ENCODE measurements around the gene KCNQ1. TPM values are rescaled to one million over a fixed set of nuclear protein-coding genes. Genes with fewer than 3 reads are reported as not detected.
A peak's percentile ranks its signal among the peaks of the same experiment; 100 is the strongest.

The KCNQ1 gene
- total and polyA plus RNA-seq, 2 of the 13 experiments (the other 11 are each of a cell fraction or from before 2014, with no cell fraction given) = 0.02 to 0.08 TPM

DNA sequence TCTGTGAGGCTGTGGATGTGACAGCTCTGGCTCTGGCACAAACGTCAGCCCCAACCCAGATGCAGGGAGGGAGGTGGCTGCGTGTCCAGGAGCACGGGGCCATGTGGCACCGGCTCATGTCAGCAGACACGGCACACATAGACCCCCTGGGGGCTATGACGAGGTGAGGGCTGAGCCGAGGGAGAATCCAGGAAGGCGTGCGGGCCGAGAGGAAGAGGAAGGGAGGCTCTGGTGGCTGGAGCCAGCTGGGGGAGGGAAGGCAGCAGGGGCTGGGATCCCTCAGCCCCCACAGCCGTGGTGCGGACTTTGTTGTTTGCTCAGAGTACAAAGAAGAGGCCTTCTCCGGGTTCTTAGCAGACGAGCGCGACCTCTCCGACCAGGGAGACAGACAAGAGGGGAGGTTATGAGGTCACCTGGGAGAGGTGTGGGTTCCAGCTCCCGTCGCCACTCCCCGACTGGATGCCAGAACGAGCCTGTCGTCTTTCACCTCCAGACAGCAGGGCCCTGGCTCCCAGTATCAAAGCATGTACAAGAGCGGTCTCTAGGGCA lies 394.7 kb downstream of the KCNQ1 start (continued):
- TF ChIP-seq ZNF878 (CRISPR knock-in tag; IDR thresholded peaks at IDR 0.05) (peak; percentile 62; the same call in 1 of the 2 replicates), PAWR (CRISPR knock-in tag; IDR thresholded peaks at IDR 0.05; ENCODE audit: borderline replicate concordance) (no peak), FOSL2 (CRISPR knock-in tag; IDR thresholded peaks at IDR 0.05) (no peak; the same call in 1 of the 2 replicates), POLR2AphosphoS5 (IDR thresholded peaks at IDR 0.05; ENCODE audit: low read depth, low read length) (no peak), ZEB1 (IDR thresholded peaks at IDR 0.05; ENCODE audit: insufficient replicate concordance, low read depth) (no peak), MEIS1 (CRISPR knock-in tag; IDR thresholded peaks at IDR 0.05; ENCODE audit: borderline replicate concordance) (no peak), STAT5B (CRISPR knock-in tag; IDR thresholded peaks at IDR 0.05) (no peak), ZNF747 (CRISPR knock-in tag; IDR thresholded peaks at IDR 0.05; ENCODE audit: borderline replicate concordance) (no peak)
- TF ChIP-seq, protein P1, sequence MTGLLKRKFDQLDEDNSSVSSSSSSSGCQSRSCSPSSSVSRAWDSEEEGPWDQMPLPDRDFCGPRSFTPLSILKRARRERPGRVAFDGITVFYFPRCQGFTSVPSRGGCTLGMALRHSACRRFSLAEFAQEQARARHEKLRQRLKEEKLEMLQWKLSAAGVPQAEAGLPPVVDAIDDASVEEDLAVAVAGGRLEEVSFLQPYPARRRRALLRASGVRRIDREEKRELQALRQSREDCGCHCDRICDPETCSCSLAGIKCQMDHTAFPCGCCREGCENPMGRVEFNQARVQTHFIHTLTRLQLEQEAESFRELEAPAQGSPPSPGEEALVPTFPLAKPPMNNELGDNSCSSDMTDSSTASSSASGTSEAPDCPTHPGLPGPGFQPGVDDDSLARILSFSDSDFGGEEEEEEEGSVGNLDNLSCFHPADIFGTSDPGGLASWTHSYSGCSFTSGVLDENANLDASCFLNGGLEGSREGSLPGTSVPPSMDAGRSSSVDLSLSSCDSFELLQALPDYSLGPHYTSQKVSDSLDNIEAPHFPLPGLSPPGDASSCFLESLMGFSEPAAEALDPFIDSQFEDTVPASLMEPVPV (CRISPR knock-in tag; IDR thresholded peaks at IDR 0.05) = peak; percentile 66; the same call in 1 of the 2 replicates
- TF ChIP-seq, protein P2, sequence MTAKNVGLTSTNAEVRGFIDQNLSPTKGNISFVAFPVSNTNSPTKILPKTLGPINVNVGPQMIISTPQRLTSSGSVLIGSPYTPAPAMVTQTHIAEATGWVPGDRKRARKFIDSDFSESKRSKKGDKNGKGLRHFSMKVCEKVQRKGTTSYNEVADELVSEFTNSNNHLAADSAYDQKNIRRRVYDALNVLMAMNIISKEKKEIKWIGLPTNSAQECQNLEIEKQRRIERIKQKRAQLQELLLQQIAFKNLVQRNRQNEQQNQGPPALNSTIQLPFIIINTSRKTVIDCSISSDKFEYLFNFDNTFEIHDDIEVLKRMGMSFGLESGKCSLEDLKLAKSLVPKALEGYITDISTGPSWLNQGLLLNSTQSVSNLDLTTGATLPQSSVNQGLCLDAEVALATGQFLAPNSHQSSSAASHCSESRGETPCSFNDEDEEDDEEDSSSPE (CRISPR knock-in tag; IDR thresholded peaks at IDR 0.05) = no peak
- TF ChIP-seq, protein P3, sequence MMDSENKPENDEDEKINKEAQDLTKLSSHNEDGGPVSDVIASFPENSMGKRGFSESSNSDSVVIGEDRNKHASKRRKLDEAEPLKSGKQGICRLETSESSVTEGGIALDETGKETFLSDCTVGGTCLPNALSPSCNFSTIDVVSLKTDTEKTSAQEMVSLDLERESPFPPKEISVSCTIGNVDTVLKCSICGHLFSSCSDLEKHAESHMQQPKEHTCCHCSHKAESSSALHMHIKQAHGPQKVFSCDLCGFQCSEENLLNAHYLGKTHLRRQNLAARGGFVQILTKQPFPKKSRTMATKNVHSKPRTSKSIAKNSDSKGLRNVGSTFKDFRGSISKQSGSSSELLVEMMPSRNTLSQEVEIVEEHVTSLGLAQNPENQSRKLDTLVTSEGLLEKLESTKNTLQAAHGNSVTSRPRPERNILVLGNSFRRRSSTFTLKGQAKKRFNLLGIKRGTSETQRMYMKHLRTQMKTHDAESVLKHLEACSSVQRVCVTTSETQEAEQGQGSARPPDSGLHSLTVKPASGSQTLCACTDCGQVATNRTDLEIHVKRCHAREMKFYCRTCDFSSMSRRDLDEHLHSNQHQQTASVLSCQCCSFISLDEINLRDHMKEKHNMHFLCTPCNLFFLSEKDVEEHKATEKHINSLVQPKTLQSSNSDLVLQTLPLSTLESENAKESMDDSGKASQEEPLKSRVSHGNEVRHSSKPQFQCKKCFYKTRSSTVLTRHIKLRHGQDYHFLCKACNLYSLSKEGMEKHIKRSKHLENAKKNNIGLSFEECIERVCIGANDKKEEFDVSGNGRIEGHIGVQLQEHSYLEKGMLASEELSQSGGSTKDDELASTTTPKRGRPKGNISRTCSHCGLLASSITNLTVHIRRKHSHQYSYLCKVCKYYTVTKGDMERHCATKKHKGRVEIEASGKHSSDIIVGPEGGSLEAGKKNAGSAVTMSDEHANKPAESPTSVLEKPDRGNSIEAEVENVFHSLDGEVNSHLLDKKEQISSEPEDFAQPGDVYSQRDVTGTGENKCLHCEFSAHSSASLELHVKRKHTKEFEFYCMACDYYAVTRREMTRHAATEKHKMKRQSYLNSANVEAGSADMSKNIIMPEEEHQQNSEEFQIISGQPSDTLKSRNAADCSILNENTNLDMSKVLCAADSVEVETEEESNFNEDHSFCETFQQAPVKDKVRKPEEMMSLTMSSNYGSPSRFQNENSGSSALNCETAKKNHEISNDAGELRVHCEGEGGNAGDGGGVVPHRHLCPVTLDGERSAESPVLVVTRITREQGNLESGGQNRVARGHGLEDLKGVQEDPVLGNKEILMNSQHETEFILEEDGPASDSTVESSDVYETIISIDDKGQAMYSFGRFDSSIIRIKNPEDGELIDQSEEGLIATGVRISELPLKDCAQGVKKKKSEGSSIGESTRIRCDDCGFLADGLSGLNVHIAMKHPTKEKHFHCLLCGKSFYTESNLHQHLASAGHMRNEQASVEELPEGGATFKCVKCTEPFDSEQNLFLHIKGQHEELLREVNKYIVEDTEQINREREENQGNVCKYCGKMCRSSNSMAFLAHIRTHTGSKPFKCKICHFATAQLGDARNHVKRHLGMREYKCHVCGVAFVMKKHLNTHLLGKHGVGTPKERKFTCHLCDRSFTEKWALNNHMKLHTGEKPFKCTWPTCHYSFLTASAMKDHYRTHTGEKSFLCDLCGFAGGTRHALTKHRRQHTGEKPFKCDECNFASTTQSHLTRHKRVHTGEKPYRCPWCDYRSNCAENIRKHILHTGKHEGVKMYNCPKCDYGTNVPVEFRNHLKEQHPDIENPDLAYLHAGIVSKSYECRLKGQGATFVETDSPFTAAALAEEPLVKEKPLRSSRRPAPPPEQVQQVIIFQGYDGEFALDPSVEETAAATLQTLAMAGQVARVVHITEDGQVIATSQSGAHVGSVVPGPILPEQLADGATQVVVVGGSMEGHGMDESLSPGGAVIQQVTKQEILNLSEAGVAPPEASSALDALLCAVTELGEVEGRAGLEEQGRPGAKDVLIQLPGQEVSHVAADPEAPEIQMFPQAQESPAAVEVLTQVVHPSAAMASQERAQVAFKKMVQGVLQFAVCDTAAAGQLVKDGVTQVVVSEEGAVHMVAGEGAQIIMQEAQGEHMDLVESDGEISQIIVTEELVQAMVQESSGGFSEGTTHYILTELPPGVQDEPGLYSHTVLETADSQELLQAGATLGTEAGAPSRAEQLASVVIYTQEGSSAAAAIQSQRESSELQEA (CRISPR knock-in tag; IDR thresholded peaks at IDR 0.05; ENCODE audit: not compliant biosample characterization) = no peak
- TF ChIP-seq, protein P4, sequence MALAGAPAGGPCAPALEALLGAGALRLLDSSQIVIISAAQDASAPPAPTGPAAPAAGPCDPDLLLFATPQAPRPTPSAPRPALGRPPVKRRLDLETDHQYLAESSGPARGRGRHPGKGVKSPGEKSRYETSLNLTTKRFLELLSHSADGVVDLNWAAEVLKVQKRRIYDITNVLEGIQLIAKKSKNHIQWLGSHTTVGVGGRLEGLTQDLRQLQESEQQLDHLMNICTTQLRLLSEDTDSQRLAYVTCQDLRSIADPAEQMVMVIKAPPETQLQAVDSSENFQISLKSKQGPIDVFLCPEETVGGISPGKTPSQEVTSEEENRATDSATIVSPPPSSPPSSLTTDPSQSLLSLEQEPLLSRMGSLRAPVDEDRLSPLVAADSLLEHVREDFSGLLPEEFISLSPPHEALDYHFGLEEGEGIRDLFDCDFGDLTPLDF (CRISPR knock-in tag; IDR thresholded peaks at IDR 0.05) = no peak
- TF ChIP-seq, protein P5, sequence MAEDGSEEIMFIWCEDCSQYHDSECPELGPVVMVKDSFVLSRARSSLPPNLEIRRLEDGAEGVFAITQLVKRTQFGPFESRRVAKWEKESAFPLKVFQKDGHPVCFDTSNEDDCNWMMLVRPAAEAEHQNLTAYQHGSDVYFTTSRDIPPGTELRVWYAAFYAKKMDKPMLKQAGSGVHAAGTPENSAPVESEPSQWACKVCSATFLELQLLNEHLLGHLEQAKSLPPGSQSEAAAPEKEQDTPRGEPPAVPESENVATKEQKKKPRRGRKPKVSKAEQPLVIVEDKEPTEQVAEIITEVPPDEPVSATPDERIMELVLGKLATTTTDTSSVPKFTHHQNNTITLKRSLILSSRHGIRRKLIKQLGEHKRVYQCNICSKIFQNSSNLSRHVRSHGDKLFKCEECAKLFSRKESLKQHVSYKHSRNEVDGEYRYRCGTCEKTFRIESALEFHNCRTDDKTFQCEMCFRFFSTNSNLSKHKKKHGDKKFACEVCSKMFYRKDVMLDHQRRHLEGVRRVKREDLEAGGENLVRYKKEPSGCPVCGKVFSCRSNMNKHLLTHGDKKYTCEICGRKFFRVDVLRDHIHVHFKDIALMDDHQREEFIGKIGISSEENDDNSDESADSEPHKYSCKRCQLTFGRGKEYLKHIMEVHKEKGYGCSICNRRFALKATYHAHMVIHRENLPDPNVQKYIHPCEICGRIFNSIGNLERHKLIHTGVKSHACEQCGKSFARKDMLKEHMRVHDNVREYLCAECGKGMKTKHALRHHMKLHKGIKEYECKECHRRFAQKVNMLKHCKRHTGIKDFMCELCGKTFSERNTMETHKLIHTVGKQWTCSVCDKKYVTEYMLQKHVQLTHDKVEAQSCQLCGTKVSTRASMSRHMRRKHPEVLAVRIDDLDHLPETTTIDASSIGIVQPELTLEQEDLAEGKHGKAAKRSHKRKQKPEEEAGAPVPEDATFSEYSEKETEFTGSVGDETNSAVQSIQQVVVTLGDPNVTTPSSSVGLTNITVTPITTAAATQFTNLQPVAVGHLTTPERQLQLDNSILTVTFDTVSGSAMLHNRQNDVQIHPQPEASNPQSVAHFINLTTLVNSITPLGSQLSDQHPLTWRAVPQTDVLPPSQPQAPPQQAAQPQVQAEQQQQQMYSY (CRISPR knock-in tag; IDR thresholded peaks at IDR 0.05) = no peak

Data from HepG2 (cell line).